CD4-positive, alpha-beta T cell treated with Interleukin-10 for 1 hour (primary cell): ENCODE measurements around the gene KRR1.

Experiments used
- DNase-seq: peaks from one replicate; pipeline ENCODE4 v3.0.0-alpha.2; 2020

The KRR1 gene

DNA sequence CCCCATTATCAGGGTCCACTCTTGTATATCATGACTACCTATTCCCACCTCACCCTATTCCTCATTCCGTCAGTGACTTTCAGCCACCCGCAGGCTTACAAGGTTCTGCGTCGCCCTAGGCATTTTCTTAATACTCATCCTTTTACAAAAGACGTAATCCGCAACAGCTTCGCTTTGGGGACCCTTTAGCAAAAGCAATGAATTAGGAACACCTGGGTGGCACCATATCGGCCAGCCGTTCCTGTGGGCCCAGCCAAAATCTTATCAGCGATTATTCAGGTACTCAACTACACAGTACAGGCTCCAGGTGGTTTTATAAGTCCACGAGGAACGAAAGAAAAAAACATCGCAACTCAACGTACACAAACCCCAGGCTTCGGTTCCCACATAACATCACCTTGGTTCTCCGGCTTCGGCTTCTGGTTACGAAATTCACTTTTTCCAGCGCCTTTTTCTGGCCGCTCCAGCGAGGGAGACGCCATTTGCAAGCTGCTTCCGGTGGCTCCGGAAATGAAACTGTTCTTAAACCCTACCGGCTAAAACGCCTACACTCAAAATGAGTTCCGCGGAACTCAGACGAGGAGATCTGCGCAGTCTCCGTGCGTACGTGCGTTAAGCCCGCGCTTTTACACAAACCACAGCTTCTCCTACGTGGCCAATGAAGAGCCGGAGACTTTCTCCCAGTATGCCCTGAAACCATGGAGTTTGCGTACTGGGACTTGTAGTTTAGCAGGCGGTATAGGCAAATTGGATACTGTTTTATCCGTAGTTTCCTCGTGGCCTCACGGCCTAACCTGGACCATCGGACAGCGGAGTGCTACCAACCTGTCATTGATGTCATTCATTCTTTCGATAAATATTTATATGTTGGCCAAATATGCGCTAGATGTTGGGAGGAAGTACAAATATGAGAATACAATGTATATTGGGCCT lies at the start of gene KRR1:
TSS of gene KRR1 (minus strand) at position 494 of the 933 bp plus-strand sequence. CDS start at position 482, 12 bp downstream.
- peak; percentile 94 for DNase-seq

DNA sequence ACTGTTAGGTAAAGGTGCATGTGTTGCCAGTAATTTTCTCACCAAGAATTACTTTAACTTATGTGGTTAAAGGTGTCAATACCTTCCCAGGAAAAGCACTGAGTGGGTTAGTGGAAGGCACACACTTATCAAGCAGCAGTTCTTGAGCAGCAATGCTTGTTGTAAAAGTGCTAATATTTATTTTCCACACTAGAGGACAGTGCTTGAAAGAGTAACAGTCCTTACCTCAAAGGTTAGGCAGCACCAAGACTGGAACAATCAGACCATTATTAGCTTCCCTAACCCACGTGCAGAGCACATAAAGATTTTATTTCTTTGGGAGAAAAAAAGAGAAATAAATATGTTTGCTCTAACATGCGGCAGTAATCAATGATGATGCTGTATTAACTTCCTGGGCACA lies 48.8 kb upstream of the KRR1 start:
- DNase-seq: no peak

DNA sequence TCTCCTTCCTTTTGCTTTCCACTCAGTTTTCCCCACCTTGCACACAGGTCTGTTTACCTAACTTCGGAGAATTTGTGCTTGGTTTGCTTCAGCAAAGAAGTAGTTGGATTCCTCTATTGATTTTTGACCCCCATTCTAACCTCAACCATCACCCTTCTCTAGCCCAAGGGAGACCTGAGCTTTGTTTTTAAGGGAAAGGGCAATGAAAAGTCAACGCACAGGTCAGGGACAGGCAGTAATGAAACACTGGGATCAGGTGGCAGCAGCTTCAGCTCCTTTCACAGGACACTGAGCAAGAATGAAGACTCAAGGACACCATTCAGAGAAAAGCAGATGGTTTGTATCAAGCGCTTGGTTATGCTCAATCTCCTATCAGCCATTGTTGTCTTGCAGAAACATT lies 46.9 kb upstream of the KRR1 start:
- DNase-seq: no peak

DNA sequence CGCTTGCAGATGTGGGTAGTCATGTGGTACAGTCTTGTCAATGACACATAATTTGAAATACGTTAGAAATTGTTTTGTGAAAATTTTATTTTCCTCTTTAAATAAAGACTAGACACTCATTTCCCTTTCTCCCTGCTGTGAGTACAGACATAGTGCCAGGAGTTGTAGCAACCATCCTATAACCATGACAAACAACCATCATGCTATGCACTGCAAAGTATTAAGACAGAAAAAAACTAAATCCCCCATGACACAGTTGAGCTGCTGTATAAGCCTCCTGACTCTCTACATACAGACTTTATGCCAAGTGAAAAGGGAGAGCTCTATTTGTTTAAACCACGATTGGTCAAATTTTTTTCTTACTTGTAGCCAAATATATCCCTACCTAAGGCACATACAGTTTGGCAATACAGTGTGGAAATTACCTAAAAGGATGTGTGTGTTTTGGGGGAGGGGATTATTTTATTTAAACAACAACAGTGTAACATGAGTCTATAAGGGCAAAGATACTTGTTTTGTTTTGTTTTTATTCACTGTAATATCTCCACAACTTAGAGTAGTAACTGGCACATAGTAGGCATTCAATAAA lies 45.0 kb upstream of the KRR1 start:
- DNase-seq: no peak

DNA sequence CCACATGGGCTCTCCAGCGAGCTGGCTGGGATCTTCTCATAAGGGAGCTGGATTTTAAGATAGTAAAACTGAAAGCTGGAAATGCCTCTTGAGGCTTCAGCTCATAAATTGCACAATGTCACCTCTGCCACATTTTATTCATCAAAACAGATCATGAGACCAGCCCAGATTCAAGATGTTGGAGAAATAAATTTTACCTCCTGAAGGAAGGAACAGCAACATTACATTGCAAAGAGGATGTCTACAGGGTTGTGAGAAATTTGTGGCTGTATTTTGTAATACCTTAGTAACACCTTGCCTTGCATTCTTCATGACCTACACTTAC lies 43.1 kb upstream of the KRR1 start:
- no peak for DNase-seq

DNA sequence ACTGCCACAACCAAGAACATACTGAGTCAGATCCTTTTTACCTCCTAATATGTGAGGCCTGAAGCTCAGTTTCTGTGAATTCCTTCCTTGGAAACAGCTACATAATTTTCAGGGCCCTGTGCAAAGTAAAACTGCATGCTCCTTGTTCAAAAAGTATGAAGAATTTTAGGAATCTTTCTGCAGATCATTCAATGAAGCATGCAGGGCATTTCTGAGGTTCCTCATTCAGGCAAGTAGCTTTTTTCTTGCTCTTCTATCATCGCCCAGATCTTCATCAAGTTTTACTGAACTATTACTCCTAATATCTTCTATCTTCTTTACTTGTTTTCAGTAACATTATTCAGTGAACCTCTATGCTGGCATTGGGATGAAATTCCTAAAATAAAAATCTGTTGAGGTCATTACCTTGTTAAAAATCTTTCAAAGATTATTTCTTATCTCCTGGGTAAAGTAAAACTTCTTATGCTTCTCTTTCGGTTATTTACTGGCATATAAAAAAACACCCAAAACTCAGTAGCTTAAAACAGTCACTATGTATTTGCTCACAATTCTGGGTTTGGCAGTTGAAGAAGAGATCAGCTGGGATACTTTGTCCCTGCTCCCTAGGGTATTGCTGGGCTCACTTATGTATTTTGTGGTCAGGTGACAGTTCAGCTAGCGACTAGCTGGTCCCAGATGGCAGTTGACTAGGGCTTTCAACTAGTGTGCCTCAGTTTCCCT lies 42.6 kb upstream of the KRR1 start:
- no peak for DNase-seq

DNA sequence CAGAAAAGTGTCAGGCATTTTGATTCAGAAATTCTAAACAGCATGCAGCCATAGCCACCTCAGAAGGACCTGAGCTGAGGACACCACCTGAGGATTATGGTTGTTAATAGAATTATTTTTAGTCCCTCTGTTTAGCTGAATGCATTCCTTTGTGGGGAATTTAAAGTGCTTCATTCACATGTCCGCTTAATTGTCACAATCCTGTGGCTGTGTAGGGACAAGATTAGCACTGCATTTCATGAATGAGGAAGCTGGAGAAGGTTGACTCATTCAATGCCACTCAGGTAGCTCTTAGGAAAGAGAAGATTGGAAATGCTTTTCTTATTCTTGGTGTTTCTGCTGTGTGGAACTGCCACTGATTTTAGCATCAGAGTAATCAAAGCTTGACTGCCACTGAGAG lies 42.0 kb upstream of the KRR1 start:
- no peak for DNase-seq

DNA sequence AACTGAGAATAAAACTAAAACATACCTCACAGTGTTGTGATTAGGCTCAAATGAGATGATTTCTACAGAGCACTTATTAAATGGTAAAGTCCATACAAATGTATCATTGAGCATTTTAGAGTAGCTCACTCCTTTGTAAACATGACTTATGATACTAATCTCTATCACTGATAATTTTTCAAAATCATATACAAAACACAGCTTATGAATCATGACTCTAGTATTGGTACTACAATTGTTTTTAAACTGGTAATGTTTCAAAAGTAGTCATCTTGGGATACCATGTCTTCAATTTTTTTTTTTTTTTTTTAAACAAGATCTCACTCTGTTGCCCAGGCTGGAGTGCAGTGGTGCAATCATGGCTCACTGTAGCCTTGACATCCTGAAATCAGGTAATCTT lies 40.1 kb upstream of the KRR1 start:
- no peak for DNase-seq

DNA sequence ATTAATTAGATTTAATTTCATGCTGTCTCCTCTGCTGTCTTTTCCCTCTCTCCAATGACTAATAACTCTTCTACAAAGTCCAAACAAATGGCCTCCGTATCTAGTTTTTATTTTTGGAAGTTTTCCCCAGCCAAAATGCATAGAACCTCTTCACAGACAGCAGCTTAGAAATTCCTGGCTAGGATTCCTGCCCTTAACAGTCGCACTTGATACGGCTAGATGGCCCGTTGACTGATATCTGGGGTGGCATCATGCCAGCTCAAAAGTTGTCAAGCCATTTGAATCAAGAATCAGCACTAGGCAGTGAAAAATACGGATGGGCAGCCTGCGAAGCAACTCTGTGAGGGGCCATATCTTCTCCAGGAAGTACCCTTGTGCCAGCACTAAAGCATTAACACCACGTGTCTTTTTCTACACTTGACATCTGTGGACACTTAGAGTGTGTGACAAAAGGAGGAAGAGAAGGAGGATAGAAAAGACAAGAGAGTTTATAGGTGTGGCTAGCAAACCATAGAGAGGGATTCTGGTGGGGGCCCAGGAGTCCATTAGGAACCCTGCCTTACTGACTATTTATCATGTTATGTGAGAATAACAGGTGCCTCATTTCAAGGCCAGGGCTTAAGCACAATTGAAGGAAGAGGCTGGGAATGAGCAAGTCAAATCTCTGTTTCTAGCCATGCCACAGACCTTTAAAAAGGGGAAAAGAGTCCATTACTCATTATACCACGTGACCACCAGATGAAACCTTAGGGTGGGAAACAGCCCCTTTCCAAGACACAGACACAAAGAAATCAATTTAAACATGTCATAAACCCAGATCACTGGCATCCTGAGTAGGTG lies 39.2 kb upstream of the KRR1 start:
- no peak for DNase-seq

DNA sequence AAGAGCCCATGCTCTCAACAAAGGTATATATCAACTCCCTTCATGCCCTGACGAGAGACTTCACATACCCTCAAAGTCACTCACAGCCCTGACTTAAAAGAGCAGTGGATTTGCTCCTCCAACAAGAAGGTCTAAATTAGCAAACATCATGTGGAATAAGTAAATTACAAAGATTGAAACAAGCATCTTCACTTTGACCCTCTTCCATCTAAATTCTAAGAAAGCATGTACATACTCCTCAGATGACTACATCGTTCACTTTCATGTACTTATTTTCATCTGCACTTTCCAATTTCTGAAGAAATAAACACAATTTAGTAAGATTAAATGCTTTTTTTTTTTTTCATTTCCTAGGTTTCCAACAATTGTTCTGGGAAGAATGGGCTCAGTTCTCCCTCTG lies 38.6 kb upstream of the KRR1 start:
- no peak for DNase-seq

DNA sequence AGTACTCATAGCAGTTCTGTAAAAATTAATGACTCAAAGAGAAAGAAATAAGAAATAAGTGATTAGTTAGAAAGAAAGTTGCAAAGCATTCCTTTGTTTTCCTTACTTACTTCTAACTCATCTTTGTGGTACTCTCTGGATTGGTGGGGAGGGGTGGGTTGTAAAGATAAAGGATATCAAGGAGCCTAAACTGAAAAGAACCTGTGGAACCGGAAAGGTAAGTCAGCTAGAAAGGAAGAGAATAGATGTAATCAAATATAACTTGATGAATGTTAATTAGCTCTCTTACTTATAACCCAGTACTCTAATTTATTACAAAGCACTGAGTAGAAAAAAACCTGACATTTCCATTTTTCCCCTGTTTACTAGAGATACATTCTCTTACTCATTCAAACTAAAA lies 37.5 kb upstream of the KRR1 start:
- no peak for DNase-seq

DNA sequence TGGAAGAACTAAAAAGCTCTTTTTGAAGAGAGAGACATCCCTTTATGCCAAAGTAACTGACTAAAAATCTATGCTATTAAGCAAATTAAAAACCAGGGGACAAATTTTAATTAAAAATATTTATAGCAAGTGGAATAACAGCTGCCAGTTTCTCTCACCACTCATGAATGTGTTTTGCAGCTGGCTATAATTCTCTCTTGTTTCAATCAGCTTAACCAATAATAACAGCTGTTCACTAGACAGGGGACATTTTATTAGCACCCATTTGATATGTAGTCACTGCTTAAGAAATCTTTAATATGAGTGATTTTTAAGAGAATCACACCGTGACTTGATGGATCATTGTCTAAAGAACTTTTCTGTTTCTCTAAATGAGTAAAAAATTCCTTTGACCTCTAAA lies 34.2 kb upstream of the KRR1 start:
- DNase-seq: no peak

DNA sequence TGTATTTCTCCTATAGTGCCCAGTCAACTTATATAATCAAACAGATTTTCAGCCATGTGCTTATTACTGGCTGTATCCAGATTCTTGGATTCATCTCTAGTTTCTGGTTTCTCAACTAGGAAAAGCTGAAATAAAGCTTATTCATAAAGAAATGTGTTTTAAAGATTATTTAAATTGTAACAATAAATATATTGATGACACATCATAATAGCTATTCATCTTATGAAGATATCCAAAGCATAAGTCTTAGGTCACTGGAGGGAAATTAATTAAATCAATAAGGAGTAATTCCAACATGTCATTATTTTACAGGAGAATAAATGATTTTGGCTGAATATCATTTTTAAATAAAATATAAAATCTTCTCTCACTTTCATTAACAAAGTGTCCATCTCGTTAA lies 32.1 kb upstream of the KRR1 start:
- no peak for DNase-seq

DNA sequence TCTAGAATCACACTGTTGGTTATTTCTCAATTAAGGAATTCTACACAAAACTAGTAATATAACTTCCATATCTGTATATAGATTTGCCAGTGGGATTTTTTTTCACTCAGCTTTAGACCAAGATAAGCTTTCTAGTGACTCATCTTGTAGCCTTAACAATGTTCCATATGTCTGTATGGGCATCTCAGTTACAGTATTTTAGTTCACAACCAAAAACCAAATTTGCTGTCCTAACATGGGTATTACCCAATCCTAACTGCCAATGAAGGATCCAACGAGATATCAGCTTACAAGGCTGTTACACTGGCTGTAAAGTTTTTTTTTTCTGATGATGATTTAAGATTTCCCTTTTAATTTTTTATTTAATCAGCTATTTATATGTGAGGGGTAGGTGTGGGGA lies 31.5 kb upstream of the KRR1 start:
- DNase-seq: no peak

DNA sequence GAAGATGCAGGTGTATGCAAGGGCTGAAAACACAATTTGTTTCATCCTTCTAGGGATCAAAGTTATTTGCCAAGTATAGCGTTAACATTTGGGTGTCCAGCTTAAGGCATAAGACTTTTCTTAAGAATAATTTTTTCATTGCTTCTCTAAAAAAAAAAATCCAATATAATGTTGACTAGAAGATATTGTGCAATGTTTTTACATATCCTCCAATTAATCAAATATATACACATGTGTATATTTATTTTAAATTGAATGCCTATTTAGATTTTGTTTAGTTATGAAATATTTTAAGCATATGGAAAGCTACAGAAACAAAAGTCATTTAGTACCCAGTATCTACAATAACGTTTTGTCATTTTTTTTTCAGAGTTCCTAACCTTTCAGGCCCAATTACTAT lies 28.5 kb upstream of the KRR1 start:
- DNase-seq: no peak

DNA sequence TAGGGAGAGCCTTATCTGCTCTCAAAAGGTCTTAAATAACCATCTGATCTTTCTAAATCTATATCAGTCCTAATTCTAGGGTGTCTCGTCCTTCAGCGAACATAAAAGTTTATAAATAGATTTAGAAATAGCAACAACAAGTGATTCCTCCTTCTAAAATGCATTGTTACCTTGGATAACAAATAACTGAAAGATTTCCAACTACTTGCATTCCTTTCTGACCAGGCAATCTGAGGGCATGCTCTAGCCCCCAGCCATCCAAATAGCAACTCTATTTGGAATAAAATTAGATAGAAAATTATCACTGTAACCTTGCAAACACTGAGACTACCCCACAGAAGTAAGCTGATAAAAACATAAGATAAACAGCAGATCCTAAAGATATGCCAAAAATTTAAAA lies 21.8 kb upstream of the KRR1 start:
- no peak for DNase-seq

DNA sequence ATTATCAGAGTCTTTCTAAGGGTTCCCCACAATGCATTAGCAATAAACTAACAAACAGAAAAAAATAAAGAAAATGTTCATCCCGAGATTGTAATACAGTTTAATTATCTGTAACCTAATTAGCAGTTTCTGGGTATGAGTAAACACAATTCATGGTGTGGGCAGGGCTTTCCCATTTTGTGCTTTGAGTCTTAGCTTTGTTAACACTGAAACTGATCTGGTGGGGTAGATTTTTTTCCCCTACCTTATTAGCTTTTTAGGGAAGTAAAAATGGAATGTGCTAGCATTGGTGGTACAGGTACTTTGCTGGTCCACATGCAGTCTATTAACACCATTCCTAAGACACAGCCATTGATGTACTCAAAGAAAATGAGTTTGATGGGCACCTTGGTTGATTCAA lies 18.4 kb upstream of the KRR1 start:
- no peak for DNase-seq

DNA sequence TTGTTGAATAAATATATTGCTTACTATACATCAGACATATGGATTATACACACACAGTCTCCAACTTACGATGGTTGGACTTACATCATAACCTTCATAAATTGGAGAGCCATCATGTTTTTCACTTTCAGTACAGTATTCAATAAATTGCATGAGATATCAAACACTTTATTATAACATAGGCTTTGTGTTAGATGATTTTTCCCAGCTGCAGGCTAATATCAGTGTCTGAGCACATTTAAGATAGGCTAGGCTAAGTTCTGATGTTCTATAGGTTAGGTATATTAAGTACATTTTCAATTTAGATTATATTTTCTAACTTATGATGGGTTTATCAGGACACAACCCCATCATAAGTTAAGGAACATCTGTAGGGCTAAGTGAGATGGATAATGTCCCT lies 17.9 kb upstream of the KRR1 start:
- no peak for DNase-seq

DNA sequence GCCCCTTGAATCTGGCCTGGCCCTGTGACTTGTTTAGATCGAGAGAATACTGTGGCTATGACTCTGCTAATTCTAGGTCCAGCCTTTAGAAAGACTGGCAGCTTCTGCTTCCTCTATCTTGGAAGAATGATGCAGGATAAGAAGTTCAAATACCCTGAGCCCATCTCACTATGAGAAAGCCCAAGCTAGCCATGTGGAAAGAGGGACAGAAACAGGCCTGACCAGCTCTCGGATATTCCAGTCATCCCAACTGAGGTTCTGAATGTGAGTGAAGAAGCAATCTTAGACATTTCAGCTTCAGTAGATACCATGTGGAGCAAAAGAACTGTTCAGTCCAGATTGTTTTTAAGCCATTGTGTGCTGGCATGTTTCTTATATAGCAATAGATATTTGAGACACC lies 17.3 kb upstream of the KRR1 start:
- no peak for DNase-seq

DNA sequence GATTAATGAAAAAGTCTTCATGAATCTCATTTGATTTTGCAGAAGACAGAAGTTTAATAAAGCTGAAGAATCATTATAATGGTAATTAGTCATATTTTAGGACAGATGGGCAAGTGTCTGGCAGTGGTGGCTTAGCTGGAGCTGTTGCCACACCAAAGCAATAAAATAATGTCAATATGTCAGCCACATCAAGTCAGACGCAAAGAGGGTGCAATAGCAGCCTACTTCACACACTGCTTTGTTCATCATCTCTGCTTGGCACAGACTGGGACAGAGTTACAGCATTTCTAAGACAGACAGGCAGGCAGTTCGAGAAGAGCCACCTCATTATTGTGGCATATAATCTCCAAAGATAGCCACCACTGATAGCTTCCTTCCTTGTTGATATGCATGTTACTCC lies 16.9 kb upstream of the KRR1 start:
- no peak for DNase-seq

DNA sequence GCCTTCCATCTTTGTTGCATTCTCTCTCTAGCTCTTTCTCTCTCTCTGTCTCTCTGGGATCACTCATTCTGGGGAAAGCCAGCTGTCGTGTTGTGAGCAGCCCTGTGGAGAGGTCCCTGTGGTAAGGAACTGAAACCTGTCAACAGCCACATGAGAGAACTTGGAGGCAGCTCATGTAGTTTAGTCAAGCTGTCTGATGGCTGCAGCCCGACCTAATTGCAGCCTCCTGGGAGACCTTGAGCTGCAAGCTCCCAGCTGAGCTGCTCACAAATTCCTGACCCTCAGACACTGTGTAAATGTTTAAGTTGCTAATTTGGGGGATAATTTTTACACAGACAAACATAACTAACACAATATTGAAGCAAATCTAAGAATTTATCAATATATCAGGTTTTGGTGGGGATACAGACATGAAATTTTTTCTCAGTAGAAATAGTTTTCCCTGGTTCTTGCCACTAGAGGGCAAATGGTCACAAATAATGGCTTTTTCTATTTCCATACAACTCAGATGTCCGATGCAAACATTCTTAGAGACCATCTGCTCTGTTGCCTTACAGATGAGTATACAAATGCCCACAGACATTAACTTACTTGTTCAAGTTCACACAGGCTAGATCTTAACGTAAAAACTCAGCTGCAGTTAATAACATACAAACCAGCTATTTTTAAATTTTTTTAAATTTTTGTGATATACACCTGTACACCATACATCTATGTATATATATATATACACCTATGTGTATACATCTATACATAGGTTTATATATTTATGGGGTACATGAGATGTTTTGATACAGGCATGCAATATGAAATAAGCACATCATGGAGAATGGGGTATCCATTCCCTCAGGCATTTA lies 15.5 kb upstream of the KRR1 start:
- peak; percentile 56 for DNase-seq

DNA sequence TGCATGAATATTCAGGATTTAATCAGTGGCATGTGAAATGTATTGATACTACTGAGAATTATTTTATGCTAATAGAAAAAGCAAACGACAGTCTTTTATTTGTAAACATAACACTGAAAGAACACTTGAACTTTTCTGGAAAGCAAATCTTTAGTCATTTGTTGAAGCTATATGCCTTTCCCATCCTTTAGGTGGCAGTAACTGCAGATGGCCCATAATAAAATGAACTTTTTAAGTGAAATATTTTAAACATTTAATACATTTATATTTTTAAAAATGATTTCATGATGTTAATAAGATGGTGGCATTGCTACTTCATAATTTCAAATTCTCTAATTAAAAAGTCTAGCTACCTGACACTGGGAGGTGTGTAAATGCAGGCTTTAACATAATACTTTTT lies 13.9 kb upstream of the KRR1 start:
- DNase-seq: no peak
